OCI-M2 (cell line): ENCODE results near the gene OR1N1.
"Not testable (repeated sequence)": the region's sequence is repeated elsewhere in the genome, so short reads cannot be mapped to it uniquely, and the experiment has no call there.

Source experiments
- DNase-seq: peaks from one replicate; lab custom pipeline; 2025; ENCODE audit not compliant: unreplicated experiment; lab: John Stamatoyannopoulos, UW

Gene OR1N1

GRCh38 chr9:122527193-122527592 is at the start of gene OR1N1:
Gene OR1N1, minus strand, starts transcription at chr9:122527293. Its CDS starts 0 bp downstream, at chr9:122527293.
- DNase-seq: no peak

- no peak for DNase-seq
These were observed 45.4 kb upstream of the OR1N1 start for GRCh38 chr9:122572456-122572855.

- DNase-seq: no peak
These were observed 40.8 kb upstream of the OR1N1 start for GRCh38 chr9:122567901-122568300.

GRCh38 chr9:122562134-122562760 is 35.2 kb upstream of the OR1N1 start:
- no peak for DNase-seq

GRCh38 chr9:122561446-122561845 is 34.4 kb upstream of the OR1N1 start:
- DNase-seq: no peak

GRCh38 chr9:122552812-122553211 is 25.7 kb upstream of the OR1N1 start, which contains the start of gene OR1N2:
Gene OR1N2, plus strand, starts transcription at chr9:122553112. Its CDS starts 100 bp downstream, at chr9:122553212.
- DNase-seq: no peak

- DNase-seq: no peak
These were observed 24.3 kb upstream of the OR1N1 start for GRCh38 chr9:122551371-122551770.

GRCh38 chr9:122546196-122546595 is 19.1 kb upstream of the OR1N1 start:
- no peak for DNase-seq

- no peak for DNase-seq
These were observed 11.7 kb upstream of the OR1N1 start for GRCh38 chr9:122538757-122539156.

GRCh38 chr9:122537066-122537465 is 10.0 kb upstream of the OR1N1 start:
- not testable (repeated sequence) for DNase-seq

- DNase-seq: no peak
These were observed 9.0 kb upstream of the OR1N1 start for GRCh38 chr9:122536134-122536533.

- DNase-seq: not testable (repeated sequence)
These were observed 4.1 kb upstream of the OR1N1 start for GRCh38 chr9:122531157-122531556.

- no peak for DNase-seq
These were observed 491 bp downstream of the OR1N1 start for GRCh38 chr9:122526602-122527001.

- DNase-seq: no peak
These were observed 7.7 kb downstream of the OR1N1 start for GRCh38 chr9:122519376-122519775.

GRCh38 chr9:122518841-122519240 is 8.3 kb downstream of the OR1N1 start, which contains the start of gene OR1J4:
Gene OR1J4, plus strand, starts transcription at chr9:122519141. Its CDS starts 0 bp downstream, at chr9:122519141.
- no peak for DNase-seq

GRCh38 chr9:122518226-122518625 is 8.9 kb downstream of the OR1N1 start:
- DNase-seq: no peak

- DNase-seq: no peak
These were observed 16.6 kb downstream of the OR1N1 start, which contains the start of gene OR1J2 for GRCh38 chr9:122510502-122510901. Gene OR1J2, plus strand, starts transcription at chr9:122510802. Its CDS starts 0 bp downstream, at chr9:122510802.

- no peak for DNase-seq
These were observed 20.1 kb downstream of the OR1N1 start for GRCh38 chr9:122506964-122507363.

- DNase-seq: no peak
These were observed 28.2 kb downstream of the OR1N1 start for GRCh38 chr9:122498883-122499288.

- no peak for DNase-seq
These were observed 48.0 kb downstream of the OR1N1 start for GRCh38 chr9:122479062-122479461.

- no peak for DNase-seq
These were observed 49.3 kb downstream of the OR1N1 start, which contains the start of gene OR1J1 for GRCh38 chr9:122477826-122478225. Gene OR1J1, minus strand, starts transcription at chr9:122477926. Its CDS starts 0 bp downstream, at chr9:122477926.

- no peak for DNase-seq
These were observed 49.7 kb downstream of the OR1N1 start for GRCh38 chr9:122477346-122477745.
